OCI-M1 (cell line): Measurements from ENCODE around the gene FARS2.

Experiments used
- DNase-seq: peaks from one replicate; lab custom pipeline; 2025; lab: John Stamatoyannopoulos, UW

Gene FARS2

GRCh38 chr6:5582762-5583161 is 321.4 kb downstream of the FARS2 start:
- no peak for DNase-seq

DNA sequence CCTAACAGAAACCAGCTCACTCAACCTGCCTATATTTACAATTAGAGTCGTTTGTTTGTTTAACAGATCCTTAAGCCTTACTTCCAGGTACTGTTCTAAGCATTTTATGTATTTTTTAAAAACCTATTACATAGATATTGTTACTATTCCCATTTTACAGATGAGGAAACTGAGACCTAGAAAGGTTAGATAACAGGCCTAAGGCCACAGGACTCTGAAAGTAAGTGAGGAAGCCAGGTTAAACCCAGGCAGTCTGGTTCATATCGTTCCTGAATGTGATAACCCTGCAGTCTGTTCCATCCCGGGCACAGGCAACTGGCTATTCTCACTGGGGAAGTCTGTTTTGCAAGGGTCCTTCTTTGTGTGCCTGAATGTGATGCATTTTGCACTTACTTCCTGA is 322.2 kb downstream of the FARS2 start:
- DNase-seq, result no peak

DNA sequence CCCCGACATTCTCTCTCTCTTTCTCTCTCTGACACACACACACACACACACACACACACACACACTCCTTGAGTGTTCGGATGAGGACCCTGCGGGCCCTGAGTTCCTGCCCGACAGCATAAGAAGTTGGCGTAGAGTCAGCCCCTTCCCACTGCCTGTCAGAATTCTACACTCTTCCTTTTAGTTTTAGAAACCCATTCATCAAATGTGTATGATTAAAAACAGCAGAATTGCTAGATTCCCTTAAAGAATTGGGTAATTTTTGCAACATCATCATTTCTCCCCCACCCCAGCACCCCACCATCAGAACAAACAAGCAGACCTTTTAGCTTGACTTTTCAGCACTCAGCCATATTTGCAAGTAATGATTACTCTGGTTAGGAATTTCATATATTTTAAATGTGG is 322.8 kb downstream of the FARS2 start:
- DNase-seq, result no peak

- no peak for DNase-seq
These were observed 326.3 kb downstream of the FARS2 start for GRCh38 chr6:5587648-5588047.

DNA sequence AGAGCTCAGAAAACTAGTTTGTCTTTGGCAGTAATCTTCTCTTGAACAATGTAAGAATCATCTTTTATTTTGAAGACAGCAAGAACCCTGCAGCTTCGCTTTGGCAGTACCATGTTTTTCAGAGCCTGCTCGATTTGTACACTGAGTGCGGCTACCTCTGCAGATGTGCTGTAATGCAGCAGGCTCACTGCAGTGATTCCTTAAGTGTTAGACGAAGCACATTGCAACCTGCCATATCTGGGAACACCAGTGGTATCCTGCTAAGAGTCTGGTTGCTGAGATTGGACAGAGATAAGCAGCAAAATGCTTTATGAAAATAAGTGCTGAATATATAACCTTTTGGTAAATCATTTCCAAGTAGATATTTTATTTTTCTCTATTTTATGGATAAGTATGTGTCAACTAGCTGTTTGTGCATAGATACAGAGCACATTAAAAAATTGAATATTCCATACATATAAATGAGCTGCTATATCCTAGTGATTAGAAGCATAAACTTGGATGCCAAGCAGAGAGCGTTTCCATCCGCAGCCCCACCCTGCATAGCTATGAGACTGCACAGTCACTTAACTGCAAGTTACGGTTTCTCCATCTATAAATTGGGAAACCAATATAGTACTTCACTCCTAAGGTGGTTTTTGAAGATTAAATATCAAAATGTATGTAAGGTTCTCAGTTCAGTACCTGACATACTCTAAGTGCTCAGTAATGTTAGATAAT is 328.3 kb downstream of the FARS2 start:
- DNase-seq, result no peak

GRCh38 chr6:5590187-5590586 is 328.9 kb downstream of the FARS2 start:
- DNase-seq, result no peak

DNA sequence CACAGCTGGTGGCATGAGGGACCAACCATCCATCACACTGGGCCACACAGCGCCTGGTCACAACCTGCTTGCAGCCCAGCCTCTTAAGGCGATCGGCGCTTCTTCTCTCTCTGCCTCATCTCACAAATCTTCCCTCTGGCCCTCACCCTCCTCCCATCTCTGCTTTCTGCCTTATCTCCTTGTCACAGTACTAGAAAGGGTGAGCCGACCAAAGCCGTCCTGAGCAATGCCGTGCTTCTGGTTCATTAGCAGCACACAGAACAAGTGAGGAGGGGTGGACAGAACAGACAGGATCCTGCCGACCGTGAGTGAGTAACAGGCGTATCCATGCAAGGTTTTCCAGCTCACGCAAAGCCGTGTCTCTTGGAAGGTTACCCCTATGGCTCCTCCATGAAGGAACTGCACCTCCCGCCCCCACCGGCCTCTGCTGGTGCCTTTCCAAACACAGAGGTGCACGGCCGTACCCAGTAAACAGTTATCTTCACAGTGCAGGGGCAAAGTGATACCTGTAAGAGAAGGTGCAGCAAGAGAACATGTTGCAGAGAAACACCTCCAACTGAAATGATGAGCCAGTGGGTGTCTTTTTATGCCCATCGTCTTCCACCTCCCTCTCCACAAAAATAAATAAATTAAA is 331.7 kb downstream of the FARS2 start:
- peak; percentile 90 for DNase-seq

DNA sequence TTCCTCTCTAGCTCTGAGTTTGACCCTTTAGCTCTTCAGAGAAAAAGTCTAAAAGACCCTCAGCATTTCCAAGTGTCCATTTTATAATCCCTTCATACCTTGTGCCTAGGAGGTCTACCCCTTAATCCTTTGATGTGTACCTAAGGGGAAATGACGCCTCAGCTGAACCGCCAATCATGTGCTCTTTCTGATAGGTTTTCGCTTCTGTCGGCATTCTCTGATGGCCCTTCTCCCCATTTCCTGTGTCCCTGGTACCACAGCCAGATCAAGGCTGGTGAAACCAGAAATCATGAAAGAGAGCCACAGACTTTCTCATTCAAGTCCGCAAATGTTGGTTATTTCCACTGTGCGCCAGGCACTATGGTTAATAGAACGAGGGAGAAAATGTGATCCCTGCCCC is 333.9 kb downstream of the FARS2 start:
- no peak for DNase-seq

- DNase-seq, result no peak
These were observed 336.1 kb downstream of the FARS2 start for GRCh38 chr6:5597413-5597812.

DNA sequence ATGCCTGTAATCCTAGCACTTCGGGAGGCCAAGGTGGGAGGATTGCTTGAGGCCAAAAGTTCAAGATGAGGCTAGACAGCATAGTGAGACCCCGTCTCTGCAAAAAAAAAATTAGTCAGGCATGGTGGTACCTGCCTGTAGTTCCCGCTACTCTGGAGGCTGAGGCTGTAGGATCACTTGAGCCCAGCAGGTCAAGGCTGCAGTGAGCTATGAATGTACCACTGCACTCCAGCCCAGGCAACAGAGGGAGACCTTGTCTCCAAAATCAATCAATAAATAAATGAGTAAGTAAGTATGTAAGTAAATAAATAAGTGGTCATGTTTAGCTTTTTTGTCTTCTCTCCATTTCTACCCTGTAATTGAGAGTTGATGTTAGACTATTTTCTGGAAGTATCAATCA is 336.8 kb downstream of the FARS2 start:
- DNase-seq, result no peak

DNA sequence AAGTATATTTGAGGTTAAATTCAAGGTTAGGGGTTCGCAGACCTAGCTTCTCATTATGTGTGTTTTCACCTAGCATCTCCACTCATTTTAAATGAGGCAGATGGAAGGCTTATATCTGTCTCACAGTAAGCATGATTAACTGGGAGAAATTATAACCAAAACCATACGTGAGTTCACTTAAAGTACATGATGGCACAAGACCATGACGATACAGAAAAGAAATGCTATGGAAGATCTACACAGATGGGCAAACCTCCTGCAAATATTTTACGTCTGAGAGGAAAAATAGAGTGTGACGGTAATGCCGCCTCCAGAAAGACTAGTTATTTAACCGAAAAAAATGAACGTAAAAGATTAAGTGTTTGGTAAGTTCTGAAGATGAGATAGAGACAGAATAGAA is 337.8 kb downstream of the FARS2 start:
- no peak for DNase-seq

DNA sequence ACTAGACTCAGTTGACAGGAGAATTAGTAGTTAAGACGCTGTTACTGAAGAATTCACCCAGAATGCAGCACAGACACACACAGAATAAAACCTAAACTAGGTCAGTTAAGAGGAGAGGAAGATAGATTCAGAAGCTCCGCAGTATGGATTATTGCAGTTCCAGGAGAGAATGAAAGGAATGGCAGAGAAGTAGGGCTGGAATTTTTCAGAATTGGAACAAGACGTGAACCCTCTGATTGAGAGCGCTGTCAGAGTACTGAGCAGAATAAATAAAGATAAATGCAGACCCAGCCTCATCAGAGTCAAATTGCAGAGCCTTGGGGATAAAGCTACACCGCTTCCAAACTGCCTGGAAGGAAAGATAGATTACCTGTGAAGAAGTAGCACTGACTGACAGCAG is 344.6 kb downstream of the FARS2 start:
- no peak for DNase-seq

GRCh38 chr6:5606546-5606945 is 345.2 kb downstream of the FARS2 start:
- DNase-seq, result no peak

DNA sequence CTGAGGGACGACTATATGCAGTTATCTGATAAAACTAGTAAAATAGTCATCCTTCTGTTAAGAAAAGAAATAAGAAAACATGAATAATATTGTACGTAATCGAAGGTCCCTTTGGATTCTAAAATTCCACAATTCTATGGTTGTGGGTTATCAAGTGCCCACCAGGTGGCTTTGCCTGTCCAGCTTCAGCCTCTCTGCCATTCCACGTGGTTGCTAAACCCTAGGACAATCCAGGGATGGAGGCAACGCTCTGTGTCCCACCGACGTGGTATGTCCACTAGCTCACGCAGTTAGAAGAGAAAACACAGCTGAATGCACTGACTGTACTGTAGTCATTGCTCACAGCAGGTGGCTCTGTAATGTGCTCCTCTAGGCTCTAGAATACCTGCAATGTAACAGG is 349.3 kb downstream of the FARS2 start:
- DNase-seq, result no peak

DNA sequence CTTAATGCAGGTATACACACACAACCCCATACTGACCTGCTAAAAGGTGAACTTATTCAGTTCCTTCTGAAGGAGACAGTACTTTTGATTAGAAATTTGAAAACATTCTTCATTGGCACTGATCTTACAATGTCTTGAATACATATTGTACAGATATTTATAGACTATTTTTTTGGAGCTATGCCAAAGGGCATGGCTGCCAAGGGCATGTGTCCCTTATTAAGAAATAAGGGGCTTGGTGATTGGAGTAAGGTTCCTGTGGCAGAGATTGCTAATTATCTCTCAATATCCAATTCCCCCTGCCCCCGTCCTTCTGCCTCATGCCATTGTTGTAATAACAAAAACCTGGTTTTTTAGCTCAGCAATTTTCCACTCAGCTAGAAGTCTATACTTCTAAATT is 355.9 kb downstream of the FARS2 start:
- no peak for DNase-seq

DNA sequence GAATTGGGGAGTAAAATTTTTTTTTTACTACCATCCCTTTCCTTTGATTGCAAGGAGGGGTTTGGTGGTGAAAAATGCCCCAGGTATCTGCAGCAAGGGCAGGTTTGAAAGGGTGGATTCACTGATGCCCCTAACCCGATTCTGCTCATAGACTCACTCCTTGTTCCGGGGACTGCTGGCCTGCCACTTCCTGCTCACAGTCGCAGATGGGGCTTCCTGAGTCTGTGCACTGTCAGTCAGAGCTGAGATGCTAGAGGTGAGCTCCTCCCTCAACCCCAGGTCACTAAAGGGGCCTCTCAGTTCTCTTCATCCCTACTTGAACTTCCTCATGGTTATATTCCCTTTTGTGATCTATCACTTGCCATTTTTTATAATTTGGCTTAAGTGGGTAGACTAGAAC is 357.9 kb downstream of the FARS2 start:
- DNase-seq, result no peak

DNA sequence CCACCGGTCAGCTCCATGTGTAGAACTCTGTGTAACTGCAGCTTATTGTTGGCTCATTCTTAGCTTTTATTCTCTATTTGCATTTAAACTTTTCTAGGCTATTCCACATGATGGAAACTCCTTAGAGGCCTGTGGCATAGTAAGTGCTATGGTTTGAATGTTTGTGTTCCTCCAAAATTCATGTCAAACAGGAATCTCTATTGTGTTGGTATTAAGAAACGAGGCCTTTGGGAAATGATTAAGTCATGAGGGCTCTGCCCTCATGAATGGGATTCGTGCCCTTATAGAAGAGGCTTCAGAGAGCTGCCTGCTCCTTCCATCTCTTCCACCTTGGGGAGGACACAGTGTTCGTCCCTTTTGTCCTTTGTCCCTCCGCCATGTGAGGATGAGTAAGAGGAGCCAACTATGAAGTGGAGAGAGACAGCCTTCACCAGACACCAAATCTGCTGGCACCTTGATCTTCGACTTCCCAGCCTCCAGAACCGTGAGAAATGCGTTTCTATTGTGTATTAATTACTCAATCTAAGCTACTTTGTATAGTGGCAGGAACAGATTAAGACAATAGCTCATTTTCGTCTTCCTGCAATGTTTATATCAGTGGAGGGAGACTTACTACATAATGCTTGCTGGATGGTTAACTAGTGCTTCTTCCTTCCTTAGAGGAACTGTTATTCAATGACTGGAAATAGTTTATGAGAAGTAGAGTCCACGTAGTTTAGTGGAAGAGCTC is 361.1 kb downstream of the FARS2 start:
- no peak for DNase-seq

GRCh38 chr6:5623769-5624168 is 362.5 kb downstream of the FARS2 start:
- DNase-seq, result no peak

DNA sequence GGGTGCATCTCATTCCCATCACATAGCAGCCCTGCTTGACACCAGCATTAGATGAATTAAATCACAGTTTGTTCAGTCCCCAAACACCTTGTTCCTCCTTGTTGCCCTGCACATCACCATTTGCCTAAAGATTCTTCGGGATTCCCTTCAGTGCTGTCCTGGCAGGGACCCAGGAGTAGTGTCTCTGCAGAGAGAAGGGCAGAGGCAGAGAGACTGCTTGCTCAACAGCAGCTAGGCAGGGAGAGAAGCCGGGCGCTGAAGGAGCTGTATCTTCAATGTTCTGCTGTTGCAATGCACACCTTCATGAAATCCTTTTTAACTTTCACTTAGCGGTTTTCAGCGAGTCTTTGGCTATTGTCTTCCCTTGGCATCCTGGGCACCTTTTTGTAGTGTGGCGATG is 362.9 kb downstream of the FARS2 start:
- DNase-seq, result no peak

- DNase-seq, result peak; percentile 29
These were observed 365.6 kb downstream of the FARS2 start for GRCh38 chr6:5626727-5627426.

DNA sequence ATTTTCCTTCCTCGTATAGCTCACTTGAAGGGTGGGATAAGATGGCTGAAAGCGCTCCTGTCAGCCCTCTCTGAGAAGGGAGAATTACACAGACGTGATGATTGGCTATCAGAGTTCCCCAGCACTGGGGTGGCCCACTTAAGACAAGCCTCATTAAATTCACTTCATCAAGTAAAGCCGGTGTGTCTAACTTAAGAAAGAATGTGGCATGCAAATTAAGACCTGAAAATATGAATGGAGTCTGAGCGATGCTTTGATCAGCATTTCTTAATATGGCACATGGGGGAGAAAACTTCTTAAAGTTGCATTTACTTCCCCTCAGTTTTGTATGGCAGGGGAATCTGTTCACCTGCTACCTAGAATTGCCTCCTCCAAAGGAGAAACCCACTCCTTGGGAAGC is 369.3 kb downstream of the FARS2 start:
- no peak for DNase-seq

DNA sequence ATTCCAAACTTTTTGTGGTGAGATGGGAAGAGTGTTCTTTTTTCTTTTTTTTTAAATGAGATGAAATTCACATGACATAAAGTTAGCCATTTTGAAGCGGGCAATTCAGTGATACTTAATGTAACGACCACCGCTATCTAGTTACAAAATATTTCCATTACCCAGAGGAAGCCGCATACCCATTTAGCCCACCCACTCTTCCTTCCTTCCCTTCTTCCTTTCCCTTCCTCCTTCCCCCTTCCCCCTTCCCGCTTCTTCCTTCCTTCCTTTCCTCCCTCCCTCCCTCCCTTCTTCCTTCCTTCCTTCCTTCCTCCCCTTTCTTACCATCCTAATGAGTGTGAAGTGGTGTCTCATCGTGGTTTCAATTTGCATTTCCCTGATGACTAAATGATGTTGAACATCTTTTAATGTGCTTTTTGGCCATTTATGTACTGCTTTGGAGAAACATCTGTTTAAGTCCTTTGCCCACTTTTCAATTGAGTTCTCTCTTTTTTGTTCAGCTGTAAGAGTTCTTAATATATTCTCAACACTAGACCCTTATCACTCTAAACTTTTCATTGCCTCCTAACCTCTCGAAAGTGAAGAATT is 371.1 kb downstream of the FARS2 start:
- no peak for DNase-seq
